HG03432 (cell line): ENCODE data around the gene TMEM154.
A peak's percentile ranks its signal among the peaks of the same experiment; 100 is the strongest.

Experiments used
- ATAC-seq: cut with Tn5 transposase; IDR thresholded peaks from one replicate; pipeline ENCODE4 v1.9.1; 2021; ENCODE audit warnings: mild to moderate bottlenecking, moderate library complexity; ENCODE audit not compliant: unreplicated experiment

Gene TMEM154, protein sequence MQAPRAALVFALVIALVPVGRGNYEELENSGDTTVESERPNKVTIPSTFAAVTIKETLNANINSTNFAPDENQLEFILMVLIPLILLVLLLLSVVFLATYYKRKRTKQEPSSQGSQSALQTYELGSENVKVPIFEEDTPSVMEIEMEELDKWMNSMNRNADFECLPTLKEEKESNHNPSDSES

DNA sequence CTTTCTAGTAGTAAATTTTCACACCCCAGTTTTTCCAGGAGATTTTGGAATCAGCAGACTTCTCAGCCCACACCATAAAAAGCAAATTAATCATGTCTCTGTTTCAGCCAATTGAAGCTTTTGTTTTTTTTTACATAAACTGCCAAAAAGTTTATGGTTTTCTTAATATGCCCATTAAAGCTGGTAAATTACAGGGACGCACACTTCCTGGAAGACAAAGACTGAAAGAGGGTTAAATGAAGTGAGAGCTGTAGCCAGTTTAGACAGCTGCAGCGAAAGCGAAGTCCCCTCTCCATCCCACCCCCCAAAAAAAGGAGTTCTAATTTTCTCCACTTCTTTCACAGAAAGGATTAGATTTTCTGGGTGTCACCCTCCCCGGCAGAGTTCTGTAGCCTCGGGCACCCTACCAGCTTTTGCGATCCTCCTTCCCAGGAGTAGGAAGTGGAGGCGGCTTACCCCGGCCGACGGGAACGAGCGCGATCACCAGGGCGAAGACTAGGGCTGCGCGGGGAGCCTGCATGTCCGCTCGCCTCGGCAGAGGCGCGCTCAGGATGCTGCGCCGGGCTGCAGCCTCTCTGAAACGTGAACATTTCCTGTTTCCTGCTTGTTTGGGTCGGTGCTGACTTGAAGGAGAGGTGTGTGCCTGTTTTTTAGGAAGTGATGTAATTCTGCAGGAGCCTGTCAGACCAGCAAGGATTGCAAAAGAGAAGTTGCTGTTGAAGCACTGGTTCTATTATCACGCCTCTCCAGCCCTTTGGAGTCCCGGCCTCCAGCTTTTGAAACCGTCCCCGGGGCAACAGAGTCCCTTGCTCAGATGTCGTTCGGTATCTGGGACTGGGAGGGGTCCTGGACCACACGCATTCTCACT, at the start of gene TMEM154:
TSS of gene TMEM154 (minus strand) at position 584 of the 868 bp plus-strand sequence. CDS start at position 520, 64 bp downstream.
- ATAC-seq = peak; percentile 75

DNA sequence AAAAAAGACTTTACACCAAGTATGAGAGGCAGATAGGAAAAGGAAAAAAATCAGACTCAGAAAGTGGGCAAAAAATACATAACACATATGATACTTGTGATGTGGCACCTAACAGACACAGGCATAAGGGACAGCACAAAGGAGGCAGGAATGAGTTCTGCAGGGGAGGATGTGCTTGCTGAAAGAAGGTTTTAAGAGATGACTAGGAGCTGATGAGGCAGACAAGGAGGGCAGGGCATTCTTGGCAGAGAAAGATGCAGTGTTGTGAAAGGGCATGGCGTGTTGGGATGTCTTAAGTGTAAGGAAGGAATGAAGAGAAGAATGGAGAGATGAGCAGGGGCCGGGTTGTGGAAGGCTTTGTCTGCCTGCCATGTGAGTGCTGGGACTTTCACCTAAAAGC, 49.7 kb upstream of the TMEM154 start:
- ATAC-seq = no peak

GRCh38 chr4:152728343-152728742, 48.5 kb upstream of the TMEM154 start:
- no peak for ATAC-seq

DNA sequence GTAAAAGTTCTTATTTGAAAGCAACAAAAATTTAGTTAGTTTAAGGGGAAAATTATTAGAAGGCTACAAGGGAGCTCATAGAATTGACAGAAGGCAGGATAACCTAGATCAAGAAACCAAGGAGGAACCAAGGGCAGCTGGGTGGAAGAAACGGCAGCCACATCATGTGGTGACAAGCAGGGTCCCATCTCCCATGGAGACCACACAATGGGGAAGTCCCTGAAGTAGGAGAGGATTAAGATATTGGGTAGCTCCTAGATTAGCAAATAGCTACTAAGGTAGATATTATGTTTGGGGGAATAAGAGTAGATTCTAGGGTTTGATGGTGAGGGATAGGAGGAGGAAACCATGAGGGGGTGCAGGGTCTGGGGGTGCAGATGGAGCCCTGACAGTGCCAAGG, 48.0 kb upstream of the TMEM154 start:
- ATAC-seq = no peak

DNA sequence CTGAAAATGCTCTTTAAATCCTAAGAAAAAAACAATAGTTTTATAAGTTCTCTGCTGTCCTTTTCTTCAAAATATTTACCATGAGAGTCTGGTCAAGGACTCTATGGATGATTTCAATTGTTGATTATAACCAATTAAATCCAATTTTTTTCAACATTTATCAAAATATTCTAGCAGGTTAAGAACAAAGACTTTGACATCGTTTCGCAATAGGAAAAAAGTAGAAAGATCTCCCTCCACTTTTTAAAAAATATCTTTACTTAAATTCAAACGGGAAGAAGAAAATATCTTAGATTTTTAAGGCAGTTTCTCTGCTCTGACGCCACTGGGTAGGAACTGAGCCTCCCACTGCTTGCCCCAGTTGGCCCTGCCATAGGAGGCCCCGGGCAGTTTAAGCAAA, 44.7 kb upstream of the TMEM154 start:
- ATAC-seq = no peak

- no peak for ATAC-seq
Measured at GRCh38 chr4:152723236-152723635, 43.4 kb upstream of the TMEM154 start.

DNA sequence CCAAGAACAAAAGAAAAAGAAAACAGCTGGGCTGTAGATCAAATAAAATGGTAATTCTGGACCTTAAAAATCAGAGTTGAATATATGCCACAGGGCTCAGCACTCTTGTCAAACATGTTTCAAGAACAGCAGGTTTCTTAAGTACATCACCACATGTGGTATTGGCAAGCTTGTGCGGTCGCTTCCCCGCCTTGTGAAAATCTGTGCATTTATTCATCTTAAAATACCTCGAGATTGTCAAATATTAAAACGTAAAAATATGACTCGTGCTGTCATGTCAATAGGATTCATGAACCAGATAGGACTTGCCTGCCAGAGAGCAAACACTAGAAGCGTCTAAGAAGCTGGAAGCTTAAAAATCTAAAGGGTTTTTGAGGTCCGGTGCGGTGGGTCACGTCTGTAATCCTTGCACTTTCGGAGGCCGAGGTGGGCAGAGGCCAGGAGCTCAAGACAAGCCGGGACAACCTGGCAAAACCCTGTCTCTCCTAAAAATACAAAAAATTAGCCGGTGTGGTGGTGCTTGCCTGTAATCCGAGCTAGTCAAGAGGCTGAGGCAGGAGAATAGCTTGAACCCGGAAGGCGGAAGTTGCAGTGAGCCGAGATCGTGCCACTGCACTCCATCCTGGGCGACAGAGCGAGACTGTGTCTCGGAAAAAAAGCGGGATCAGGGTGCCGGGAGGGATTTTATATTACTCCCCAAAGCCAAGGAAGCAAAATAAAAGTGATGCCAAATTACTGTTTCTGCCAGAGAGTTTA, 40.2 kb upstream of the TMEM154 start:
- no peak for ATAC-seq

GRCh38 chr4:152719291-152719690, 39.5 kb upstream of the TMEM154 start:
- no peak for ATAC-seq

- no peak for ATAC-seq
Measured at GRCh38 chr4:152715076-152715475, 35.3 kb upstream of the TMEM154 start.

GRCh38 chr4:152713951-152714705, 34.3 kb upstream of the TMEM154 start:
- ATAC-seq = no peak

DNA sequence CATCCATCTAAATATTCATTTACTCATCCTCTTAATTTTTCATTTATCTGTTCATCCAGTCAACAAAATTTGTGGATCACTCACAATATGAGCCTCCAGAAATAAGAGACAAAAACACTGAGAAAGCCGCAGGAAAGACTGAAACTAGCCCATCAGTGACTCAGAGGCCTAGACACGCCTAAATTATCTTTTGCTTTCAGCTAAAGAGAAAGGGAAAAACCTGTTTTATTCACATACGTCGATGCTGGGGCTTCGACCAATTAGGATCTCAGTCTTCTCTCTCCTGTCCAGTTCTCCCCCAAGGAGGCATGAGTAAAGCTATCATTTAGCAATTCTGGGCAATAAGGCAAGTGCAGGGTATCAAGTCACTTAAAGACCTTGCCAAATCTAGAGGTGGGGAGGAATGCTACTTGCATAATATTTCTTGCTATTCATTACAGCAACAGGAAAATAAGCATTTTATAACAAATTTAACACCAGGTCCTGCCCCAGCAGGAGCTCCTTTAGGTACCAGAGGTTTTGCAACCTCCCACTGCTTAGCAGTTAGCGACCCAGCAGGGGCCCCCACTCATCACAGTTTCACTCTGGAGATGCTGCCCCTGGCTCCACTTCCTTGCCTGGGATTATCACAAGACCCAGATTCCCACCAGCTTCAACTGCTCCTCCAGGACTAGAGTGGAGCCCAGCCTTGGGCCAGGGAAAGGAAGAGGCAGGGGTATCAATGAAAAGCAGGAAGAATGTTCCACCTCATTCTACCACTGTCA, 30.1 kb upstream of the TMEM154 start:
- ATAC-seq = no peak

DNA sequence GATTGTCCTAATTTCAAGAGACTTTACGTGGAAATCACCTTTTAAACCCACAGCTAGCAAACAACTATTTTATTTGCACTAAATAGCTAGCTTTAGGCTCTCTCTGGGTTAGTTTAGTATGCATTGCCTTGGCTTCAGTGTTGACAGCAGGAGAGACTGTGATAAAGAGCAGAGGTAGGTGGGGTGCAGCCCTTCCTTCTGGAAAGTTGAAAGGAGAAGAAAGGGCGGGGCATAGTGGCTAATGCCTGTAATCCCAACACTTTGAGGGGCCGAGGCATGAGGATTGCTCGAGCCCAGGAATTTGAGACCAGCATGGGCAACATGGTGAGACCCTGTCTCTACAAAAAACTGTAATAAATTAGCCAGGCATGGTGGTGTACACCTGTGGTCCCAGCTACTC, 29.0 kb upstream of the TMEM154 start:
- no peak for ATAC-seq

GRCh38 chr4:152708361-152708760, 28.6 kb upstream of the TMEM154 start:
- ATAC-seq = no peak

- no peak for ATAC-seq
Measured at GRCh38 chr4:152707632-152708031, 27.8 kb upstream of the TMEM154 start.

DNA sequence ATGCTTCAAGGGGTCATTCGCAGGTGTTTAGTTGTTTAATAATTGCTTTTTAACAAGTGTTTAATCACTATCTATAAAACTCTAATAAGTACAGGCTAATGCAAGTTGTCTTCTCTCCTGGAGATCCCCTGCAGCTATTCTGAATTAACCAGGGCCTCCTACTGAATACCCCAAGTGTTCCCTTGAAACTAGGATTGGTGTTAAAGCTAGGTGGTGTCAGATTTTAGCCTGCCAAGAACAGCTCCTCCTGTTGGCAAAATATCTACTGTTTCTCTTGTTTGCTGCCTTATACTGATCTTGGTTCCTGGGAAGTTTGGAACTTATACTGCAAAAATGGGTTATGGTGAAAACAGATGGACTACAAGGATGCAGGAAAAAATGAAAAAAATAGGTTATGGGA, 26.1 kb upstream of the TMEM154 start:
- no peak for ATAC-seq

DNA sequence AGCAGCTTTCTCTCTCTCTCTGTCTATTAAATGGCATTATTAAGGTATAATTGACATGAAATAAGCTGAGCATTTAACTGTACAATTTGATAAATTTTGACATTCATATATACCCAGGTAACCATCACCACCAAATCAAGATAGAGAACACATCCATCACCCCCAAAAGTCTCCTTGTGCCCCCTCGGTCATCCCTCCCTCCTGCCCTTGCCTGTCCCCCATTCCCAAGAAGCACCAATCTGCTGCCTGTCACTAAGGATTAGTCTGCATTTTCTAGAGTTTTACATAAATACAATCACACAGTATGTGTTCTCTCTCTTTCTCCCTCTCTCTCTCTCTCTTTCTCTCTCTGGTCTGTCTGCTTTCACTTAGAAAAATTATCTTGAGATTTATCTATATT, 25.0 kb upstream of the TMEM154 start:
- ATAC-seq = no peak

DNA sequence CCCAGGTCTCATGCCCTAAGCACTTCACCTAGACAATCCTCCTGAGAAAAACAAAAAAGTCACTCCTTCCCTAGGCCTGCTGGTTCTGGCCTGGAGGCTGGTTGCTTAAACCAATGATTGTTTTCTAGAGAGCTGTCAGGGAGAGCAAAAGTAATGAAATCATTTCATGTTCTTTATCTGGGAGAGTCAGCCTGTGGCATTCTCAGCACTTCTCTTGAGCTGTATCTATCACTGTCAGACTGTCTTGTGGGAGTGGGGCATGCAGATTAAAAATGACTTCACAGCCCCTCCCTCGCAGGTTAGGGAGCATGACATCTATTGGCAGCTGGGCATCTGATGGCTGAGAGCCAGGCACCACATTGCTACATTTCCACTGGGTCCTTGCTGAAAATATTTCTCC, 20.4 kb upstream of the TMEM154 start:
- no peak for ATAC-seq

DNA sequence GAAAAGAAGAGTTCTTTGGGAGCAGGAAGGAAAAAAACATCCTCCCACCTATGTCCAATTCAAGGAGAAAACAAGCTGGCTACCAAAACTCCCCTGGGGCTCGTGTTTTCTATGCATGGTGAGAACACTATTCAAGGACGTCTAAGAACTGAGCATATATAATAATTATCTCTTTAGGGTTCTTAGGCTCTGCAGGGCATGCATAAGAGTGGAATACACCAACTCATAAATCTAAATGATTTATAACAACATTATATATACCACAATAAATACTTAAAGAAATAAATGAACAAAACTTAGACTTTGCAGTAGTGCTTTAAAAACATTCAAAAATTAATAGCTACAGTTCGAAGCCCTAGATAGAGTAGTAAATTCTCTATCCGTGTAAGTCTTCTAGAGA, 19.5 kb upstream of the TMEM154 start:
- ATAC-seq = no peak

- no peak for ATAC-seq
Measured at GRCh38 chr4:152698089-152698499, 18.3 kb upstream of the TMEM154 start.
